ENCODE measurements around the gene TAF5L.
A peak's percentile ranks its signal among the peaks of the same experiment; 100 is the strongest.
"Not testable (repeated sequence)": the region's sequence is repeated elsewhere in the genome, so short reads cannot be mapped to it uniquely, and the experiment has no call there.

Gene TAF5L

DNA sequence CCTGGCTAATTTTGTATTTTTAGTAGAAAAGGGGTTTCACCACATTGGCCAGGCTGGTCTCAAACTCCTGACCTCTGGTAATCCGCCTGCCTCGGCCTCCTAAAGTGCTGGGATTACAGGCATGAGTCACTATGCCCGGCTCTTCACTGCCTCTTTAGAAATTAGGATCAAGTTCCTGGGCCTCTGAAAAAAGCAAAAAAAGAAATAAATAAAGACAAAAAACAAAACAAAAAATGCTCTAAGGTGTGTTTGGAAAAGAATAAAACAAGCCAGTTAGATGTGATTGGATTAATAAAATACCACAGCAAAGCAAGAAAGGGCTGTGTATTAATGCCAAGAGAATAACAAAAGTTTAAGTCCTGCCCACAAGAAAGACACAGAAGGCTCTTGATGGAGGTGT, 63.2 kb downstream of the TAF5L start:
- no peak for DNase-seq

DNA sequence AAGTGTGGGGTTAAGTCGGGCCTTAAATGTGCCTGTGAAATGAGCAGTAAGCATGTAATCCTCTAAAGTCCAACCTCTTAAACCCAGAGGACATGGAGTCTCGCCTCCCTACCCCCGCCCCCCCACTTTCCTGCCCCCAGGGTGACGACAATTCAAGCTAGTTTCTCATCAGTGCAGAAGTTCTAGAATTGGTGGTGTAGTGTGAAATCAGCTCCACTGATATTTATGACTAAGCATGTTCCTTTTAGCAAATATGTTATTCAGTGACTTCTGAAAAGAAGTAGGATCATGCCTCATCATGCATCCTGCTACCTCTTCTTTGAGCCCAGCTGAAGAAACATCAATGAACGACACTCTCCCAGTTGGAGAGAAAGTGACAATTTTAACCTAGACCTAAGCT, 64.8 kb downstream of the TAF5L start:
- DNase-seq = no peak

DNA sequence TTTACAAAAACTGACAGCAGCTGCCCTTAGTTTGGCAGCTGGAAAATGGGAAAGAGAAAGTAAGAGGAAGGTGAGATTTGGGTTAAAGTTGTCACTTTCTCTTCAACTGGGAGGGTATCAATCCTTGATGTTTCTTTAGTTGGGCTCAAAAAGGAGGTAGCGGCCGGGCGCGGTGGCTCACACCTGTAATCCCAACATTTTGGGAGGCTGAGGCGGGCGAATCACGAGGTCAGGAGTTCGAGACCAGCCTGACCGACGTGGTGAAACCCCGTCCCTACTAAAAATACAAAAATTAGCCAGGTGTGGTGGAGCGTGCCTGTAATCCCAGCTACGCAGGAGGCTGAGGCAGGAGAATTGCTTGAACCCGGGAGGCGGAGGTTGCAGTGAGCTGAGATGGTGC, 65.8 kb downstream of the TAF5L start:
- not testable (repeated sequence) for DNase-seq

DNA sequence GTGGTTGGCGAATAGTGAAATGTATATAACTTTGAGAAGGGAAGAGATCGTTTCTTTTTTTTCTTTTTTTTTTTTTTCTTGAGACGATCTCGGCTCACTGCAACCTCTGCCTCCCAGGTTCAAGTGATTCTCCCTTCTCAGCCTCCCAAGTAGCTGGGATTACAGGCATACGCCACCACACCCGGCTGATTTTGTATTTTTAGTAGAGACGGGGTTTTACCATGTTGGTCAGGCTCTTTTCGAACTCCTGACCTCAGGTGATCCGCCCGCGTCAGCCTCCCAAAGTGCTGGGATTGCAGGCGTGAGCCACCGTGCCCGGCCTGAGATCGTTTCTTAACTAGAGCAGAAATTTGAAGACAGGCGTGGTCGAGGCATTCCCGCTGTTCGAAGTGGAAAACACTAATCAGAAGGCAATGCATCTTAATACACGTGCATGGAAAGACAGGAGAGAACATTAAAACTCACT, 66.6 kb downstream of the TAF5L start:
- DNase-seq = not testable (repeated sequence)

DNA sequence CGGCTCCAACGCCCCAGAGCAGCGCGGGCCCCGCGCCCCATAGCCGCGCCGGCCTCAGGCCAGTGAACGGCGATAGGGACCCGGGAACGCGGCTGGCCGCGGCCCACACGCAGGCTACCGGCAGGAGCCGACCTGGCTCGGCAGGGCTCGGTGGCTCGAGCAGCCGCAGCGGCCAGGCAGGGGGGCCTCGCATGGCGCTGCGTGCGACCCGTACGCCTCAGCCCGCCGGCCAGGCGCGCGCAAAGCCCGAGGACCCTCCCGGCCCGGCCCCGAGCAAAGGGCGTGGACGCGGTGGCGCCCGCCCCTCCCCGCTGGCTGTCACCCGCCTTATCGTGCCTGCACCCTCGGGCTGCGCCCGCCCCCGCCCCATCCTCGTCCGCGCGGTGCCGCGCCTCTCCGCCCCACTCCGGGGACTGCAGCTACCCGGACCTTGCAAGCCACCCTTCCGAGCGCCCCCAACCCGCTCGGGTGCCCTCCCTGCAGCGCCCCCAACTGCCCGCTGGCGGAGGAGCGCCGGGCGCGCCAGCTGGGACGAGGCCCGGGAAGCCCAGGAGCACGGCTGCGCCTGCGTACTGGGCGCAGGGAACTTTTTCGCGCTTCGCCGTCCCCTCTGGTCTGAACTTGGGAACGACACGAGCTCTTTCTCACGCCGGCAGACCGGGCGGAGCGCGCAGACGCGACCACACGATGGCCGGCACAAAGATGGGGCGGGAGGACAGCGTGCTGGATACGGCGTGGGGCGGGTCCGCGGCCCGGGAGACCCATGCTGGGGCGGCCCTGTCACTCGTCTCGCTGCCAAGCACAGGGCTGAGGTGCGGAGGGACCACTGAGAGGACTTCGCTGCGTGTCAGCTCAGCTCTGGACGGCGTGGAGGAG, 67.2 kb downstream of the TAF5L start, which contains the start of gene ABCB10:
Gene ABCB10, minus strand, starts transcription at position 248 of the 876 bp plus-strand sequence. Its CDS starts 55 bp downstream, at position 193.
- peak; percentile 96 for DNase-seq

DNA sequence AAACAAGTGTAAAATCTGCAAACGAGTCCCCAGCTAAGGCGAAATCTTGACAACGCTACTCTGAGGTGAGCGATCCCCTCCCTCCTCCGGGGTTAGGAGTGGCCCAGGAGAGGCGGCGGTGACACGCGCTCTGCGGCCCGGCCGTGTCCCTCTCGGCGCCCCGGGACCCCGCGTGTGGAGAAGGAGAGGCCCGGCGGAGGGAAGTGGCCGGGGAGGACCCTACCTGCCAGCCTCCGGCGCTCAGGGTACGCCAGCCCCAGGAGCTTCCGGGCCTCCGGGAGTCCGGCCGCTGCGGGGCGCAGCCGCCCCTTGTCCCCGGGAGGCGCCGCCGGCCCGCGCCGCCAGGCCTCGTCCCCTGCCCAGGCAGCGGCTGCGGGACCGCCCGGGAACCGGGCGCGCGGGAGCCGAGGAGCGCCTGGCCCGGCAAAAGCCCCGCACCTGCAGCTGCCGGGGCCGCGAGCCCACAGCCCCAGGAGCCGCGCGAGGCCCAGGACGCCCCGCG, 68.0 kb downstream of the TAF5L start:
- peak; percentile 56 for DNase-seq

DNA sequence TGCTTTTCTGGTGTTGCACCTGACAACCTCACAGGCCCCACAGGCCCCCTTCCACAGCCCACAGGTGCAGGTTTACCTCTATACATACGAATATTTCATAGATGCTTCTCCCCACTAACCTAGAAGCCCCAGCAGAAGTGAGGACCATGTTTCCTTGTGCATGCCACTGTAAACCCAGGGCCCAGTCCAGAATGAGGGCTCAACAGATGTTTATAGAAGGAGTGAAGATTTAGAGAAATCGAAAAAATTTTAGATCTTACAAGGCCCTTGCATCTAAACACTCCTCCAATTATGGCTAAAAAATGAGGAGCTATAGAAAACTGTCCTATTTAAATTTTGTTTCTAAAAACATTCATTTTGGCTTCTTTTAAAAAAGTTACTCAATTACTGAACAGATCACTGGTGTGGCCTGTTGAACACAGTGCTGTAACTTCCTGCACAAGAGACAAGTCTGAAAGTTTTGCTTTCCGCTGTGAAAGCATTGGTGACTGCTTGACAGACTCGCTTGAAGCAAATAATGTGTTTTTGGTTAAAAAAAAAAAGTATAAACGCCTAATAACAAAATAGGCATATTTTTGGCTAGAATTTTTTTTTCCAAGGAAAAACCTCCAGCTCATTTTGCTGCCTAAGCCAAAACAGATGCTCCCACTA, 68.6 kb downstream of the TAF5L start:
- DNase-seq = peak; percentile 66

DNA sequence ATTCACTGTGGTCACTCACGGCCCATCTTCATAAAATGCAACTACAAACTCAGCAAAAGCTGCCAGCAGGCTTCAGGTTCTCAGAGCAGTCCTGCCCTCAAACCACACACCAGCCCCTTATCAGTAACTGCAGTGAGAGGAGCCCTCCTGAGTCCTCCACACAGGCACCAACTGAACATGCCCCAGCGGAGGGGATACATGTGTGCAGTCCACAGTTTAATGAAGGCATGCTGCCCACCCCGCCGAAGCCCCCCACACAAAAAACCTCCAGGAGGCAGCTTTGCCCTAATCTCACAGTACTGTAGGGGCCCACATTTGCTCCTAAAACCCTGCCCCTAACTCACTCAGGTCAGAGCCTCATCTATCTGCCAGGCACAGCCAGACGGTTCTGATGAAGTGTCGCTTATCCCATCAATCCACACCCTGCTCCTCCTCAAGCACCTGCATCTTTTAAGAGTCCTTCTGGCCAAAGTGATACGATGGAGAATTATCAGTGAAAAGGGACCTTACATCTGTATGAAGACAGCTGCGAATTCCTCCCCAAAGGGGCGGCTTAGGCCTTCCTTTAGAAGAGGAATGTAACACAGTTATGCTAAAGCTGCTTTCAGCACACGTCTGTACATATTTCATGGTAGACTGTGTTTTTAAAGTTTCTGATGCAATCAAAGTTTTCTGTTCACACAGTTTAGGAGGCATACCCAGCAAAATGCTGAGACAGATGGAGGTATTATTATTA, 70.9 kb downstream of the TAF5L start:
- DNase-seq = no peak

DNA sequence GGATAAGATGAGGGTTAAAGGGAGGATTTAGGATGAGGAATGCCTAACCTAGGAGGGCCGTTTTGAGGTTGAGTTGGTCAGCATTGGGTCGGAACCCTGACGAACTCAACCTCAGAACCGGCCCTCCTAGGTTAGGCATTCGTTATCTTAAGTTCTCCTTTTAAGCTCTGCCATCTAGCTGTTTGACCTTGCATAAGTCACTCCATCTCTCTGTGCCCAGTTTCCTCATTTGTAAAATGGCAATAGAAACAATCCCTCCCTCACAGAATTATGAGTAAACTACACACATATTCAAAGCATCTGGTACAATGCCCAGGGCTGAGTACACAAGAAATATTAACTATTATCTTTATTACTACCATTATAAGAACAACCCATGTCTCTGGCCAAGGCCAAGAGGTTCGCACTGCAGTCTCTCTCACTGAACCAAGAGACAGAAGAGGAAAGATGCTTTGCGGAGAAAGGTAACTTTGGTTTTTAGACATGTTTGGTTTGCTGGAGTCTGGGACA, 72.2 kb downstream of the TAF5L start:
- no peak for DNase-seq

DNA sequence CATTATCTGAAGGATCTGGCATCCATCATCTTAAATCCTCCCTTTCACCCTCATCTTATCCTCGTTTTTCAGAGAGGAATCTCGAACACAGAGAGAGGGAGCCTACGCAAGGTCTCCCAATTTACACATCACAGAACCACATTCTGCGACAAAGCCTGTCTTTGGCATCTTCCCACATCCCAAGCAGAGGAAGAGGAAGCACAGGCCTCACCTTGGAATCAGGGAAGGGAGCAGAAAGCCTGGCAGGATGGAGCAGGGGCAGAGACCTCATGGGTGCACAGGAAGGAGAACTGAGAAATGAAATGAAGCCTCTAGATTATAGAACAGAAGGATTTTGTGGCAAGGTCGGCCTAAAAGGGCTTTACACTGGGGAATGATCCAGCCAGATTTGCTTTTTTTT, 73.2 kb downstream of the TAF5L start:
- no peak for DNase-seq

DNA sequence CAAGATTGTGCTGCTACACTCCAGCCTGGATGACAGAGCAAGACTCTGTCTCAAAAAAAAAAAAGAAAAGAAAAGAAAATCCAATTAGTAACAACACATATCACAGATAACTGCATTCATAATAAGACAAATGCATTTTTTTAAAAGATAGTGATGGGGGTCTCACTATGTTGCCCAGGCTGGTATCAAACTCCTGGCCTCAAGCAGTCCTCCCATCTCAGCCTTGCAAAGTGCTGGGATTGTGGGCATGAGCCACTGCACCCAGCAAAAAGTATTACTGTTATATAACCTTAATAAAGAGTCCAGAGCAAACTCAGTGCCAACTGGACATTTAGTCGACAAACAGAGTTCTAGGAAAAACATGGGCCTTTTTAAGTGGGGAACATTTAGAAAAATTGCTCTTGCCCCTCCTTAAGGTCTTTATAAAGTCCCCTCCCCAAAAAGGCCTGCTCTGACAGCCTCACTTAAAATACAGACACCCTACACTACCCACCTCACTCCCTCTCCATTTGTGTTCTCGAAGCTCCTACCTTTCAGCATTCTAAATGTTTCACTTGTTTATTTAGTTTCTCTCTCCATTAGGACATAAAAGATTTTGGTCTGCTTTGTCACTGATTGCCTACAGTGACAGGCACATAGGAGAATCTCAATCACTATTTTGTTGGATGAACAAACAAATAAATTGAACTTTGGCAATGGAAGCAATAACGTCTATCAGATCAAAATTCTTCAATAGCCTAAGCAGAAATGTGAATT, 74.9 kb downstream of the TAF5L start:
- DNase-seq = no peak

DNA sequence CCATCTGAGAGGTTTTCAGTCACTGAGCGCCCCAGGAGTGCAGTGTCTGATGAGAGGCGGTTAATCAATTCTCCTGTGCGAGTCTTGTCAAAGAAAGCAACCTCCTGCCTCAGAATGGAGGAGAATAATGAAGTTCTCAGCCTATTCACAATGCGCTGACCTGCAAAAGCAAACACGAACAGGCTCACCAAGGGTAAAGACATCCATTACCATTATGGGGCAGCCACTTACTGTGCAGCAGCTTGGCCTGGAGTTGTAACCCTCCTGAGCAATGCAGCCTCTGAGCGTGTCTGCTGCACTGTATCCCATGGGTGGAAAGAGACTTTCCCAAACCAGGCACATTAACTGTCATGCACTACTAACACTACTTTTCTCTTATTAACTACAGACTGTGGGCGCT, 78.4 kb downstream of the TAF5L start:
- DNase-seq = no peak

DNA sequence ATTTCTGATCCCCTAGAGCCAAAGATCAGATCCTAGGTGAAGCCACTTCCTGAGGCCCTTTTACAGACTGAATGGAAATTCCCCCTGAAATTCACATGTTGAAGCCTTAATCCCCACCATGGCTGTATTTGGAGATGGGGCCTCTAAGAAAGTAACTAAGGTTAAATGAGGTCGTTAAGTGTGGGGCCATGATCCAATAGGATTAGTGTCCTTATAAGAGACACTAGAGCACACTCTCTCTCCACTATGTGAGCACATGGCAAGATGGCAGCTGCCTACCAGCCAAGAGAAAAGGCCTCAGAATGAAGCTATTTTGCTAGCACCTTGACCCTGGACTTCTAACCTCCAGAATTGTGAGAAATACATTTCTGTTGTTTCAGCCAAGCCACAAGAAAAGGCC, 81.3 kb downstream of the TAF5L start:
- DNase-seq = no peak

Measured in activated CD4-positive, alpha-beta T cell treated with anti-CD3 and anti-CD28 coated beads, Interleukin-10, Interleukin-2, amounts not matched to agents 100 ng/mL and 50 ng/mL, durations not matched to agents 16 hours and 8 hours (primary cell).